Hematopoietic multipotent progenitor cell treated with erythropoietin and hydrocortisone succinate and interleukin-3 and kit ligand, for 15 days (in vitro differentiated cells): ENCODE measurements around the gene PIP.
"Not testable (repeated sequence)": the region's sequence is repeated elsewhere in the genome, so short reads cannot be mapped to it uniquely, and the experiment has no call there.

Experiments used
- DNase-seq: peaks from one replicate; pipeline ENCODE4 v3.0.0-alpha.2; 2015; ENCODE audit warnings: low spot score

The PIP gene

DNA sequence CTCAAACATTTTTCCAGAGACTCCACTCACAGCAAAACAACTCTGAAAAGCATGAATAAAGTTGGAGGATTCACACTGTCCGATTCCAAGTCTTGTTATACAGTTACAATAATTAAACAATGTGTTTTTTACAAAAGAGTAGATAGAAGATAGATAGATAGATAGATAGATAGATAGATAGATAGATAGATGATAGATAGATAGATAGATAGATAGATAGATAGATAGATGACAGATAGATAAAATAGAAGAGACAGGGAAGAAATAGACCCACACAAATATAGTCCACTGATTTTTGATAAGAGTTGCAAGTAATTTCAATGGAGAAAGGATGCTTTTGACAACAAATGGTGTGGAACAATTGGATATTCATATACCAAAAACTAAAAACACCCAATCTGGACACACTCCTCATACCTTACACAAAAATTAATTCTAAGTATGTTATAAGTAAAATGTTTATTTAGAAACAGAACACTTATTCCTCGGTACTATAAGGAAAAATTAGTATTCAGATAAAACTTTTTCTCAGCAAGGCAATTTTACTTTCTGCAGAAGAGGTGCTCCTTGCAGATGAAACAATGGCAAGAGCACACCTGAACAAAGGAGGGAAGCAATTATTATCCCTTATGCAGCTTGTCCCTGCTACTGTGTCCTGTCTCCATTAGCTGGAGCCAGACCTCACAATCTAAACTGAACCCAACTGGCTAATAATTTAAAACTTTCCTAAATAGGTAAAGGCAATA lies 45.7 kb downstream of the PIP start:
- DNase-seq, result no peak

DNA sequence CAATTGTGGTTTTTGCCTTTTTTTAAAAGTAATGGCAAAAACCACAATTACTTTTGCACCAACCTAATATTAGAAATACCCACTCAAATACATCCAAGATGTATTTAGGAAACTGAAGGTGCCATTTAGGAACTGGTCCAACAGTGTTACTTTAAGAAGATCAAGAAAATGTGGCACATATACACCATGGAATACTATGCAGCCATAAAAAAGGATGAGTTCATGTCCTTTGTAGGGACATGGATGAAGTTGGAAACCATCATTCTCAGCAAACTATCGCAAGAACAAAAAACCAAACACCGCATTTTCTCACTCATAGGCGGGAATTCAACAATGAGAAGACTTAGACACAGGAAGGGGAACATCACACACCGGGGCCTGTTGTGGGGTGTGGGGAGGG lies 48.9 kb downstream of the PIP start:
- not testable (repeated sequence) for DNase-seq

GRCh38 chr7:143181349-143181748 lies 49.5 kb downstream of the PIP start:
- no peak for DNase-seq

DNA sequence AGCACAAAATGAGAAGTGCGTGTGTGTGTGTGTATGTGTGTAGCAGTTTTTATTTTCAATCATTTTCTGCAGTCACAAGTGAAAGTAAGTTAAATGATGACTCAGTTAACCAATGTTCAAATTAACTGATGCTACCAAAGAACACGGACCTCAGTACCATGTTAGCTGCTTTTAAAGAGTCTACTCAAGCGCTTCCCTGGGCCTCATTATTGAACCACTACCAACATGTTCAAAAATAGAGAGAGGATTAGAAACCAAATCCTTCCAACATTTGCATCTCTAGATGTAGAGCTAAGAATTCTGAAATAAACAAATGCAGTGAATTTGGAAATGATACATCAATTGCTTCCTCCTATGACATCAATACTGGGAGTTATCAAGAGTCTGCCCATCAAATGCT lies 51.1 kb downstream of the PIP start, which contains the start of gene TAS2R39:
Gene TAS2R39, plus strand, starts transcription at position 396 of the 400 bp plus-strand sequence. Its CDS starts 0 bp downstream, at position 396.
- no peak for DNase-seq

GRCh38 chr7:143185551-143185950 lies 53.7 kb downstream of the PIP start:
- no peak for DNase-seq

- no peak for DNase-seq
Measured at GRCh38 chr7:143188994-143189393, 57.1 kb downstream of the PIP start.
